ENCODE measurements around the gene PLIN1. TPM values are rescaled to one million over a fixed set of nuclear protein-coding genes. Genes with fewer than 3 reads are reported as not detected.

Gene PLIN1
- total RNA-seq, 6 experiments from 2014 or later = 2.5 to 28.8 (median 18.6) TPM

GRCh38 chr15:89723031-89723430 lies 43.9 kb upstream of the PLIN1 start:
- Histone ChIP-seq H3K9me3 (no peaks in the 10 kb centered on the region), H3K4me3 (no peak overlapping the region), H3K27ac (no peak overlapping the region), H3K4me1 (no peaks in the 10 kb centered on the region), H3K27me3 (no peaks in the 10 kb centered on the region), H3K36me3 (no peaks in the 10 kb centered on the region)
- ATAC-seq = no peak
- intact Hi-C loops (cut with DNase I) = no loop called here
- 60% methylated on average over 3 of the region's 3 CpGs for WGBS (ENCODE audit: insufficient coverage, low coverage, low lambda C conversion rate, missing lambda C conversion rate)
- no peak for DNase-seq
- no peak for TF ChIP-seq POLR2A (IDR thresholded peaks at IDR 0.05)
- TF ChIP-seq CTCF (IDR thresholded peaks at IDR 0.05) = no peak

GRCh38 chr15:89714775-89715174 lies 35.6 kb upstream of the PLIN1 start:
- no peak for TF ChIP-seq POLR2A (IDR thresholded peaks at IDR 0.05)
- TF ChIP-seq CTCF (IDR thresholded peaks at IDR 0.05) = no peak
- intact Hi-C loops (cut with DNase I) = no loop called here

GRCh38 chr15:89707577-89707976 lies 28.4 kb upstream of the PLIN1 start:
- Histone ChIP-seq H3K9me3 (no peaks in the 10 kb centered on the region), H3K27ac (no peak overlapping the region), H3K4me1 (no peaks in the 10 kb centered on the region), H3K4me3 (no peak overlapping the region), H3K27me3 (no peaks in the 10 kb centered on the region), H3K36me3 (no peaks in the 10 kb centered on the region)
- TF ChIP-seq POLR2A (IDR thresholded peaks at IDR 0.05) (no peak), CTCF (IDR thresholded peaks at IDR 0.05) (no peak)
- ATAC-seq (no peak), DNase-seq (no peak)
- intact Hi-C loops (cut with DNase I) = no loop called here
- WGBS (ENCODE audit: insufficient coverage, low coverage, low lambda C conversion rate, missing lambda C conversion rate) = 50% methylated on average over 1 of the region's 1 CpG

More at GRCh38 chr15:89714775-89715174, 35.6 kb upstream of the PLIN1 start:
- Histone ChIP-seq H3K4me1 (no peaks in the 10 kb centered on the region), H3K9me3 (no peaks in the 10 kb centered on the region), H3K4me3 (no peak overlapping the region), H3K36me3 (no peaks in the 10 kb centered on the region), H3K27me3 (no peaks in the 10 kb centered on the region), H3K27ac (no peak overlapping the region)
- 83% methylated on average over 2 of the region's 2 CpGs for WGBS (ENCODE audit: insufficient coverage, low coverage, low lambda C conversion rate, missing lambda C conversion rate)
- no peak for ATAC-seq
- no peak for DNase-seq

- Histone ChIP-seq H3K4me1 (no peaks in the 10 kb centered on the region), H3K9me3 (no peaks in the 10 kb centered on the region), H3K27me3 (no peaks in the 10 kb centered on the region), H3K27ac (no peak overlapping the region), H3K4me3 (no peak overlapping the region), H3K36me3 (no peaks in the 10 kb centered on the region)
- intact Hi-C loops (cut with DNase I) = no loop called here
- ATAC-seq = no peak
- no peak for TF ChIP-seq CTCF (IDR thresholded peaks at IDR 0.05)
- TF ChIP-seq POLR2A (IDR thresholded peaks at IDR 0.05) = no peak
- DNase-seq = no peak
Measured at GRCh38 chr15:89704411-89704810, 25.2 kb upstream of the PLIN1 start.

GRCh38 chr15:89695198-89695597 lies 16.0 kb upstream of the PLIN1 start:
- no peaks in the 10 kb centered on the region for H3K4me1 ChIP-seq
- no peaks in the 10 kb centered on the region for H3K36me3 ChIP-seq
- no peaks in the 10 kb centered on the region for H3K9me3 ChIP-seq
- no peak overlapping the region for H3K4me3 ChIP-seq
- intact Hi-C loops (cut with DNase I) = no loop called here
- no peak for TF ChIP-seq POLR2A (IDR thresholded peaks at IDR 0.05)
- TF ChIP-seq CTCF (IDR thresholded peaks at IDR 0.05) = no peak
- DNase-seq (no peak), ATAC-seq (no peak)
- no peak overlapping the region for H3K27ac ChIP-seq
- 60% methylated on average over 1 of the region's 1 CpG for WGBS (ENCODE audit: insufficient coverage, low coverage, low lambda C conversion rate, missing lambda C conversion rate)
- H3K27me3 ChIP-seq = no peaks in the 10 kb centered on the region
